ENCODE data around the gene ARNT2.

DNA sequence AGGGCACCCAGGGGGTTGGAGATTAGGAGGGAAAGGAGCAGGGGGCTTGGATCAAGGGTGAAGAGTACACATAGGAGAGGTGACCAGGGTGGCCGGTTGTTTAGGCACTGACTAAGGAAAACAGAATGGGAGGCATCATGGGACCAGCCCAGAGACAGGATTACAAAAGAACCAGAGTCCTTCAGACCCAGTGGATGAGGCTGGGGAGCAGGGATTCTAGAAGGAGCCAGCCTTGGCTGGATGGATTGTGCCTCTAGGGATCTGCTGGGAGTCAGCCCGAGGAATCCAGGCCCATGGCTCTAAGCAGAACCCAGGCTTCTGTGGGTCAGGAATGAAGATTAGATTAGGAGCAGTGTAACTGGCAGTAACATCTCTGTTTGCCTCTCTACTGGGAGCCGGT is 98.6 kb downstream of the ARNT2 start:
- TF ChIP-seq SMAD3 (CRISPR knock-in tag; IDR thresholded peaks at IDR 0.05; ENCODE audit: borderline replicate concordance) (no peak), CREM (CRISPR knock-in tag; IDR thresholded peaks at IDR 0.05) (no peak), ZNF121 (CRISPR knock-in tag; IDR thresholded peaks at IDR 0.05) (no peak), ETV6 (CRISPR knock-in tag; IDR thresholded peaks at IDR 0.05) (no peak)
- TF ChIP-seq, protein P1, sequence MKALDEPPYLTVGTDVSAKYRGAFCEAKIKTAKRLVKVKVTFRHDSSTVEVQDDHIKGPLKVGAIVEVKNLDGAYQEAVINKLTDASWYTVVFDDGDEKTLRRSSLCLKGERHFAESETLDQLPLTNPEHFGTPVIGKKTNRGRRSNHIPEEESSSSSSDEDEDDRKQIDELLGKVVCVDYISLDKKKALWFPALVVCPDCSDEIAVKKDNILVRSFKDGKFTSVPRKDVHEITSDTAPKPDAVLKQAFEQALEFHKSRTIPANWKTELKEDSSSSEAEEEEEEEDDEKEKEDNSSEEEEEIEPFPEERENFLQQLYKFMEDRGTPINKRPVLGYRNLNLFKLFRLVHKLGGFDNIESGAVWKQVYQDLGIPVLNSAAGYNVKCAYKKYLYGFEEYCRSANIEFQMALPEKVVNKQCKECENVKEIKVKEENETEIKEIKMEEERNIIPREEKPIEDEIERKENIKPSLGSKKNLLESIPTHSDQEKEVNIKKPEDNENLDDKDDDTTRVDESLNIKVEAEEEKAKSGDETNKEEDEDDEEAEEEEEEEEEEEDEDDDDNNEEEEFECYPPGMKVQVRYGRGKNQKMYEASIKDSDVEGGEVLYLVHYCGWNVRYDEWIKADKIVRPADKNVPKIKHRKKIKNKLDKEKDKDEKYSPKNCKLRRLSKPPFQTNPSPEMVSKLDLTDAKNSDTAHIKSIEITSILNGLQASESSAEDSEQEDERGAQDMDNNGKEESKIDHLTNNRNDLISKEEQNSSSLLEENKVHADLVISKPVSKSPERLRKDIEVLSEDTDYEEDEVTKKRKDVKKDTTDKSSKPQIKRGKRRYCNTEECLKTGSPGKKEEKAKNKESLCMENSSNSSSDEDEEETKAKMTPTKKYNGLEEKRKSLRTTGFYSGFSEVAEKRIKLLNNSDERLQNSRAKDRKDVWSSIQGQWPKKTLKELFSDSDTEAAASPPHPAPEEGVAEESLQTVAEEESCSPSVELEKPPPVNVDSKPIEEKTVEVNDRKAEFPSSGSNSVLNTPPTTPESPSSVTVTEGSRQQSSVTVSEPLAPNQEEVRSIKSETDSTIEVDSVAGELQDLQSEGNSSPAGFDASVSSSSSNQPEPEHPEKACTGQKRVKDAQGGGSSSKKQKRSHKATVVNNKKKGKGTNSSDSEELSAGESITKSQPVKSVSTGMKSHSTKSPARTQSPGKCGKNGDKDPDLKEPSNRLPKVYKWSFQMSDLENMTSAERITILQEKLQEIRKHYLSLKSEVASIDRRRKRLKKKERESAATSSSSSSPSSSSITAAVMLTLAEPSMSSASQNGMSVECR (CRISPR knock-in tag; IDR thresholded peaks at IDR 0.05; ENCODE audit: borderline replicate concordance) = no peak
- TF ChIP-seq, protein P2, sequence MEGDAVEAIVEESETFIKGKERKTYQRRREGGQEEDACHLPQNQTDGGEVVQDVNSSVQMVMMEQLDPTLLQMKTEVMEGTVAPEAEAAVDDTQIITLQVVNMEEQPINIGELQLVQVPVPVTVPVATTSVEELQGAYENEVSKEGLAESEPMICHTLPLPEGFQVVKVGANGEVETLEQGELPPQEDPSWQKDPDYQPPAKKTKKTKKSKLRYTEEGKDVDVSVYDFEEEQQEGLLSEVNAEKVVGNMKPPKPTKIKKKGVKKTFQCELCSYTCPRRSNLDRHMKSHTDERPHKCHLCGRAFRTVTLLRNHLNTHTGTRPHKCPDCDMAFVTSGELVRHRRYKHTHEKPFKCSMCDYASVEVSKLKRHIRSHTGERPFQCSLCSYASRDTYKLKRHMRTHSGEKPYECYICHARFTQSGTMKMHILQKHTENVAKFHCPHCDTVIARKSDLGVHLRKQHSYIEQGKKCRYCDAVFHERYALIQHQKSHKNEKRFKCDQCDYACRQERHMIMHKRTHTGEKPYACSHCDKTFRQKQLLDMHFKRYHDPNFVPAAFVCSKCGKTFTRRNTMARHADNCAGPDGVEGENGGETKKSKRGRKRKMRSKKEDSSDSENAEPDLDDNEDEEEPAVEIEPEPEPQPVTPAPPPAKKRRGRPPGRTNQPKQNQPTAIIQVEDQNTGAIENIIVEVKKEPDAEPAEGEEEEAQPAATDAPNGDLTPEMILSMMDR (IDR thresholded peaks at IDR 0.05) = no peak
- TF ChIP-seq, protein P3, sequence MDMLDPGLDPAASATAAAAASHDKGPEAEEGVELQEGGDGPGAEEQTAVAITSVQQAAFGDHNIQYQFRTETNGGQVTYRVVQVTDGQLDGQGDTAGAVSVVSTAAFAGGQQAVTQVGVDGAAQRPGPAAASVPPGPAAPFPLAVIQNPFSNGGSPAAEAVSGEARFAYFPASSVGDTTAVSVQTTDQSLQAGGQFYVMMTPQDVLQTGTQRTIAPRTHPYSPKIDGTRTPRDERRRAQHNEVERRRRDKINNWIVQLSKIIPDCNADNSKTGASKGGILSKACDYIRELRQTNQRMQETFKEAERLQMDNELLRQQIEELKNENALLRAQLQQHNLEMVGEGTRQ (CRISPR knock-in tag; IDR thresholded peaks at IDR 0.05) = no peak
